ENCODE results near the gene PLEKHA1.

Gene PLEKHA1

DNA sequence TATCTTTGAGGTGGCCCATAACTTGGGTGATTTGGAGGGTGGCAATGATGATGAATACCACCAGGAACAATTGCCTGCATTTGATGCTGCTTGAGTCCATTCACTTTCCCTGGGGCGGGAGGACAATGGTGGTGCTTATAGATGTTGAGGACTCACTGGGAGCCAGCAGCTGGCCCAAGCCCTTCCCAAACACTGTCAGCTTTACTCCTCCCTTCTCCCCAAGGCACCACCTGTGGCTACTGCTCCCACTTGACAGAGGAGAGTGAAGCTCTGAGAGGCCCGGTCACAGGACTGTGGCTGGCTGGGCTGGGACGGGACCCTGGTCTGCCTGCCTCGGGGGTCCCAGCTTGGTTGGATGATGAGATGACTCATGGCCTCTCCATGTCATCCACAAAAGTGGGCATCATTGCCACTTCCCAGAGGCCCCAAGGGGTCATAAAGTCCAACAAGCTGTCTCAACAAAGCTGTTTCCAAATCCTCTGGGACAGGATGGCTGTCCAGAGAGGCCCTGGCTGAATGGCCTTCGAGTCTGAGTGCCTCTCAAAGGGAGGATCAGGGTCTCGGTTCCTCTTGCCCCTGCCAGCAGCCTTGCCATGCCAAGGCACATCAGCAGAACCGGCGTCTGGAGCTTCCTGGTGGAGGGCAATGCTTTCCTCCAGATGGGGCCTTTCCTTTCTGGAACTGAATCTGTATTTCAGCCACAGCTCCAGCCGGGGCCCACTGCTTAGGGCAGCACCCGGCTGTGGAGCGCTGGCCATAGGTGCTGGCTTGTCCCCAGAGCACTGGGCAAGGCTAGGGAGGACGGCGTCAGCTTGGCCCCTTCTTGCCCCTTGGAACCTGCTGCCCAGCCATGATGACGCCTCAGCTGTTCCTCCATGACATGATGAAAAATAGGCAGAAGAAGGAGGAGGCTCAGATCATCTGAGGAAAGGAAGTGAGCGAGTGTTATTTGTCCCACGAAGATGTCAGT, 47.0 kb upstream of the PLEKHA1 start:
- TF ChIP-seq POLR2AphosphoS5 (IDR thresholded peaks at IDR 0.05; ENCODE audit: low read depth, low read length) (no peak), FOXP2 (optimal IDR thresholded peaks at IDR 0.05; ENCODE audit: borderline replicate concordance, extremely low read depth, extremely low read length, insufficient read depth) (no peak), REST (IDR thresholded peaks at IDR 0.05; ENCODE audit: insufficient read depth in 1 of 2, low read depth in 2 of 2, low read length in 2 of 2) (no peak), TAF1 (IDR thresholded peaks at IDR 0.05; ENCODE audit: borderline replicate concordance, insufficient read depth, low read length) (no peak), SIN3A (IDR thresholded peaks at IDR 0.05; ENCODE audit: borderline replicate concordance, insufficient read depth, low read length) (no peak)

- TF ChIP-seq POLR2AphosphoS5 (IDR thresholded peaks at IDR 0.05; ENCODE audit: low read depth, low read length) (no peak), FOXP2 (optimal IDR thresholded peaks at IDR 0.05; ENCODE audit: borderline replicate concordance, extremely low read depth, extremely low read length, insufficient read depth) (no peak), REST (IDR thresholded peaks at IDR 0.05; ENCODE audit: insufficient read depth in 1 of 2, low read depth in 2 of 2, low read length in 2 of 2) (no peak), TAF1 (IDR thresholded peaks at IDR 0.05; ENCODE audit: borderline replicate concordance, insufficient read depth, low read length) (no peak), SIN3A (IDR thresholded peaks at IDR 0.05; ENCODE audit: borderline replicate concordance, insufficient read depth, low read length) (no peak)
Observed at GRCh38 chr10:122328676-122329075, 45.8 kb upstream of the PLEKHA1 start.

DNA sequence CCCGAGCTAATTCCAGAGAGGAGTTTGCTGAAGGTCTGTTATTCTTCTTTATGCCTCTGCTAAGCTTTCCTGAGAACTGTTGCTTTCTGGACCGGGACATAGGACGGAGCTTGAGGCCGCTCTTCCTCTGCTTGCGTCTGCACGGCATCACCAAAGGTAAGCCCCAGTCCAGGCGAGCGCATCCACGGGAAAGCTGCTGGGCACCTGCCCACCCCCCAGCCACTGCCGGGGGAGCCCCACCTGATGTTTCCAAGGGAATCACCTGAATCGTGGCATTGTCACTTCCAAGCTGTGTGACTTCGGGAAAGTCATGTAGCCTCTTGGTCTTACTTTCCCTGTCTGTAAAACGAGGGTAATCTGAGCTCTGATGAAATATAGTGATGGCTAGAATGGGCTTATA, 45.1 kb upstream of the PLEKHA1 start:
- no peak for TF ChIP-seq FOXP2 (optimal IDR thresholded peaks at IDR 0.05; ENCODE audit: borderline replicate concordance, extremely low read depth, extremely low read length, insufficient read depth)
- no peak for TF ChIP-seq TAF1 (IDR thresholded peaks at IDR 0.05; ENCODE audit: borderline replicate concordance, insufficient read depth, low read length)
- no peak for TF ChIP-seq POLR2AphosphoS5 (IDR thresholded peaks at IDR 0.05; ENCODE audit: low read depth, low read length)
- no peak for TF ChIP-seq REST (IDR thresholded peaks at IDR 0.05; ENCODE audit: insufficient read depth in 1 of 2, low read depth in 2 of 2, low read length in 2 of 2)
- no peak for TF ChIP-seq SIN3A (IDR thresholded peaks at IDR 0.05; ENCODE audit: borderline replicate concordance, insufficient read depth, low read length)

GRCh38 chr10:122331100-122331499, 43.4 kb upstream of the PLEKHA1 start:
- no peak for TF ChIP-seq TAF1 (IDR thresholded peaks at IDR 0.05; ENCODE audit: borderline replicate concordance, insufficient read depth, low read length)
- no peak for TF ChIP-seq POLR2AphosphoS5 (IDR thresholded peaks at IDR 0.05; ENCODE audit: low read depth, low read length)
- no peak for TF ChIP-seq REST (IDR thresholded peaks at IDR 0.05; ENCODE audit: insufficient read depth in 1 of 2, low read depth in 2 of 2, low read length in 2 of 2)
- no peak for TF ChIP-seq SIN3A (IDR thresholded peaks at IDR 0.05; ENCODE audit: borderline replicate concordance, insufficient read depth, low read length)
- no peak for TF ChIP-seq FOXP2 (optimal IDR thresholded peaks at IDR 0.05; ENCODE audit: borderline replicate concordance, extremely low read depth, extremely low read length, insufficient read depth)

Data from PFSK-1 (cell line).